IPS-15b (cell line): ENCODE measurements around the gene TREM1.

Experiments used
- H3K27me3 ChIP-seq: one replicate; pipeline ENCODE4 v1.6.1; 2013; ENCODE audit warnings: low read length; ENCODE audit not compliant: control insufficient read depth, insufficient read depth
- H3K36me3 ChIP-seq: one replicate; pipeline ENCODE4 v1.6.1; 2013; ENCODE audit warnings: low read length; ENCODE audit not compliant: control insufficient read depth, insufficient read depth
- H3K4me1 ChIP-seq: one replicate; pipeline ENCODE4 v1.6.1; 2013; ENCODE audit warnings: mild to moderate bottlenecking, low read length; ENCODE audit not compliant: control insufficient read depth, insufficient read depth
- H3K4me3 ChIP-seq: one replicate; pipeline ENCODE4 v1.5.1; 2013; ENCODE audit warnings: low read depth, low read length
- H3K9ac ChIP-seq: one replicate; pipeline ENCODE4 v1.6.1; 2013; ENCODE audit warnings: low read depth, mild to moderate bottlenecking, low read length
- H3K9me3 ChIP-seq: one replicate; pipeline ENCODE4 v1.6.1; 2013; ENCODE audit warnings: mild to moderate bottlenecking, low read length; ENCODE audit not compliant: control insufficient read depth, insufficient read depth

Gene TREM1

DNA sequence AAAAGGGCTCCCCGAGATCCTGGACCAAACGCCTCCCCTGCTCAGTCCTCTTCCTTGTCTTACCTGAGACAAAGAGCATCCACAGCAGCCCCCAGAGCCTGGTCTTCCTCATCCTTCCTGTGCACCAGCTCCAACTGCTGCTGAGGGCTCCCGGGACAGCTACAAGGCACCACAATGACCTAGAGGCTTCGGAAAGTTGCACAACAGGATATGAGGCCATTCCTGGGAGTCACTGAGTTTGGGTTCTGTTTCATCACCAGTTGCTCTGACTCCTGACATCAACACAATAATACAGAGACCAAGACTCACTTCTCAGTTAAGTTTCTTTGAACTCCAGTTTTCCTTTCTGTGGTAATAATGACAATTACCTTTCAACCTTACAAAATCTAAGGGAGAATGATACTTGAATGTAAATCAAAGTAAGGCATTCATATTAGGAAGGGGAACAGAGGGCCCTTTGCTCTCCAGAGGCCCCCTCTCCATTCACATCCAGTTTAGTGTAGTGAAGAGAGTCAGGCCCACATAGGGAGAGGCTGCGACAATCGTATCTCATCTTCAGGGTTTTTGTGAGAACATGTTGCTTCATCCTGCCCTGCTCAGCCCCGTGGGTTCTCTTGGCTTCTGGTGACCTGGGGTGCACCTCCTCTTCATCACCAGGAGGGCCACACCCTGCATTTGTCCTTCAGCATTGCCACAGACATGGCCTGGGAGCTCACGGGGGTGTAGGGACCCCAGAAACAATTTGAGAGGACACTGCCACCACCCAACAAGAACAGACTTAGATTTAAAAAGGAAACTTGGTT, at the start of gene TREM1:
TREM1 (minus strand) TSS at position 139 of the 803 bp plus-strand sequence; CDS start at position 112, 27 bp downstream.
- no peak within 1 kb of the TSS for H3K9ac ChIP-seq
- H3K27me3 ChIP-seq: peaks cover 40% of the 10 kb centered on the region
- no peaks in the 10 kb centered on the region for H3K9me3 ChIP-seq
- H3K4me1 ChIP-seq: peaks cover 5% of the 10 kb centered on the region
- H3K36me3 ChIP-seq: no peaks in the 10 kb centered on the region
- H3K4me3 ChIP-seq: no peak within 1 kb of the TSS

DNA sequence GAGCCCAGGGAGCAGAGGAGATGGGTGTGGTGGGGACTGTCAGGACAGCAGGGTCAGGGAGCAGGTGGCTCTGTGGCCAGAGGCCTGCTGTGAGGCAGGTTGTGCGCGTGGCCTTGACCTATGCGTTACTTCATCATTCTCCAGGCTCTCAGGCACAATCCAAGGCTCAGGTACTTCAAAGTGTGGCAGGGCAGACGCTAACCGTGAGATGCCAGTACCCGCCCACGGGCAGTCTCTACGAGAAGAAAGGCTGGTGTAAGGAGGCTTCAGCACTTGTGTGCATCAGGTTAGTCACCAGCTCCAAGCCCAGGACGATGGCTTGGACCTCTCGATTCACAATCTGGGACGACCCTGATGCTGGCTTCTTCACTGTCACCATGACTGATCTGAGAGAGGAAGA, 49.5 kb upstream of the TREM1 start:
- Histone ChIP-seq H3K4me3 (no peak overlapping the region), H3K9ac (no peak overlapping the region), H3K27me3 (no peaks in the 10 kb centered on the region), H3K4me1 (no peaks in the 10 kb centered on the region), H3K36me3 (no peaks in the 10 kb centered on the region), H3K9me3 (no peaks in the 10 kb centered on the region)

DNA sequence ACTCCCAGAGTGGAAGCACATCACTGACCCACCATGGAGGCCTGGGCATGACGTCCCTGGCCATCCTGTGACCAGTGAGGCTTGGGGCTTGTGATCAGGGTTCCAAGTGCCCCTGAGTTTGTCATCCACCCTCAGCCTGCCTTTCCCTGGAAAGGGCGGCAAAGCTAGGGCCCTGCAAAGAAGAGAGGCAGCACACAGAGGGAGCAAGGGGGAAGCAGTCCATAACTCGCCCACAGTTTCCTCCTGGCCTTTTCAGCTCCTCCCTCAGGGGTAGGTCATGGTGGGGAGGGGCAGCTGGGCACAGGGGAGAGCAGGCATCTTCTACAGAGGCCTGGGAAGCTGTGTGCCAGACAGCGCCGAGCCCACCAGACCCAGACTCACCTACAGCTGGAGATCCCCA, 48.8 kb upstream of the TREM1 start, which contains the start of gene NCR2:
NCR2 (plus strand) TSS at position 313 of the 400 bp plus-strand sequence. CDS start 269 bp downstream, outside the sequence.
- no peaks in the 10 kb centered on the region for H3K4me1 ChIP-seq
- H3K4me3 ChIP-seq: no peak within 1 kb of the TSS
- H3K27me3 ChIP-seq: no peaks in the 10 kb centered on the region
- H3K9me3 ChIP-seq: no peaks in the 10 kb centered on the region
- no peaks in the 10 kb centered on the region for H3K36me3 ChIP-seq
- H3K9ac ChIP-seq: no peak within 1 kb of the TSS

DNA sequence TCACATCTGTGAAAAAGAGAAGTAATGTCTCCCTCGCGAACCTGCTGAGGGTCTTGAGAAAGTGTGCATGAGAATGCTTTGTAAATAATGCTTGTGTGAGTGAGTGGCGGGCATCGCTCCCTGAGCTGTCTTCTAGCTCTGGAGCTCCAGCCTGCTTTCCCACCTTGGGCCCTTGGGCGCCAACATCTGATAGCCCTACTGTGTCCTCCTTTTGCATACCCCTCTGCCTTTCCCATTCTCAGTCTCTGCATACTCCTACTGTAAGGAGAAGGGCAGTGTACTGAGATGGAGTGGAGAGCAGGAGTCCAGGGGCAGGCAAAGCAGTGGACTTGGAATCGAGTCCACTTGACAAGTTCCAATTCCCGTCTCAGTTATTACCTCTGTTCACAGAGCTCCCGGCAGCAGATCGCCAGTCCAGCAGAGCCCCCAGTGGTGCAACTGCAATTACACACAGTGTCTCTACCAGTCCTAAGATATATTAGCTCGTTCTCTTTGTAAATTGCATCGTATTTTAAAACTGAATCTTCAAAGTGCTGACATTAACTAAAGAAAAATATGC, 48.1 kb upstream of the TREM1 start:
- H3K9me3 ChIP-seq: no peaks in the 10 kb centered on the region
- no peaks in the 10 kb centered on the region for H3K36me3 ChIP-seq
- H3K27me3 ChIP-seq: no peaks in the 10 kb centered on the region
- no peak overlapping the region for H3K4me3 ChIP-seq
- H3K9ac ChIP-seq: no peak overlapping the region
- no peaks in the 10 kb centered on the region for H3K4me1 ChIP-seq

DNA sequence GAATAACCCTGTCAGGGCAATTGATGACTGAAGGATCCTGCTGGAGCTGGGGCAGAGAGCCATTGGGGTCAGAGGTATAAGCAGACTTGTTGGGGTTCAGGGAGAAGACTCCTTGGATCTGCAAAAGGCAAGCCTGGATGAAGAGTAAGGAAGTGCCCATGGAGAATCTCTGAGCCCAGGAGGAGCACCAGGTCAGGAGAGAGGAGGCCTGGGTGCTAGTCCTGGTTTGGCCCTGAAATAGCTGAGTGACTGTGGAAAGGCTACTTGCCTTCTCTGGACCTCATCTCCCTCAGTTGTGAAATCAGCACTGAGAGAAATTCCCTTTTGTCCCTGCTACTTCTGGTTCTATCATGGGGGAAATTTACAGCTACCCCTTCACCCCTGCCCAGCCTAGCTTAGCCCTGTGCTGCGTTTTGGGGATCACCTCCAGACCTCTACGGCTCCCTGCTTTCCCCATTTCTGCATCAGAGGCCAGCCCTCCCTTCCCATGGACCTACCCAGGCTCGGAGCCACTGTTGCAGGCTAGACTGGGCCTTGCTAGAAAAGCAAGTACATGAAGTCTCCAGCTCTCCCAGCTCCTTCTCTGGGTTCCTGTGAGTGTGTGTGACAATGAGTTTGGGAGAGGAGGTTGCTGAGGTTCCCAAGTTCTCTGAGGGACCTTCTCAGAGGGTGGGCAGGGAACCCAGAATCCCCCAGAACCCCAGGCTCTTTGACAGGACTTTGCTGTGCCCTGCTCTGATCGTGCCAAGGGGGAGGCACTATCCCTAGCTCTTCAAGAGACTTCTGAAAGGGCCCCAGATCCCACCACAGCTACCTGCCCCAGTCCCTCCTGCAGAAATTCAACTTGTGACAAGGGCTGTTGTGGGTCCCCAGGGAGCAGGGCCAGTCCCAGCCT, 46.6 kb upstream of the TREM1 start:
- no peaks in the 10 kb centered on the region for H3K27me3 ChIP-seq
- no peak overlapping the region for H3K9ac ChIP-seq
- no peaks in the 10 kb centered on the region for H3K9me3 ChIP-seq
- no peak overlapping the region for H3K4me3 ChIP-seq
- H3K4me1 ChIP-seq: no peaks in the 10 kb centered on the region
- H3K36me3 ChIP-seq: no peaks in the 10 kb centered on the region

DNA sequence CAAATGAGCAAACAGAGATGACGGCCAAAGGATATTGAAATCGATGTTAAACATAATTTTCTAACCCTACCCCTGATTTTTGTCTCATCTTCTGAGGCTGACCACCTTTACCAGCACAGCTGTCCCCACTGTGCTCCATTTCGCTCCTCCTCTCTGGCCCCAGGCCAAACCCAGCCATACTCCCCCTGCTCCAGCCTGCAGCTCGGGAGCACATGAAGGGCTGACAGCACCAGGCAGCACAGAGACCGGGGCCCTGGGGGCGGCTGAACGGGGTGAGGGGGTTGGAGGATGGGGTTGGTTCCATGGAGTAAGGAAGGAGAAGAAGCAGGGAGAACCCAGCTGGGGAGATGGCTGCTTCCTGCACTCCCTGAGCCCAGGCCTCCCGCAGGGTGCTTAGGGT, 45.8 kb upstream of the TREM1 start:
- H3K4me1 ChIP-seq: no peaks in the 10 kb centered on the region
- H3K4me3 ChIP-seq: no peak overlapping the region
- H3K9me3 ChIP-seq: no peaks in the 10 kb centered on the region
- no peaks in the 10 kb centered on the region for H3K27me3 ChIP-seq
- no peak overlapping the region for H3K9ac ChIP-seq
- no peaks in the 10 kb centered on the region for H3K36me3 ChIP-seq

DNA sequence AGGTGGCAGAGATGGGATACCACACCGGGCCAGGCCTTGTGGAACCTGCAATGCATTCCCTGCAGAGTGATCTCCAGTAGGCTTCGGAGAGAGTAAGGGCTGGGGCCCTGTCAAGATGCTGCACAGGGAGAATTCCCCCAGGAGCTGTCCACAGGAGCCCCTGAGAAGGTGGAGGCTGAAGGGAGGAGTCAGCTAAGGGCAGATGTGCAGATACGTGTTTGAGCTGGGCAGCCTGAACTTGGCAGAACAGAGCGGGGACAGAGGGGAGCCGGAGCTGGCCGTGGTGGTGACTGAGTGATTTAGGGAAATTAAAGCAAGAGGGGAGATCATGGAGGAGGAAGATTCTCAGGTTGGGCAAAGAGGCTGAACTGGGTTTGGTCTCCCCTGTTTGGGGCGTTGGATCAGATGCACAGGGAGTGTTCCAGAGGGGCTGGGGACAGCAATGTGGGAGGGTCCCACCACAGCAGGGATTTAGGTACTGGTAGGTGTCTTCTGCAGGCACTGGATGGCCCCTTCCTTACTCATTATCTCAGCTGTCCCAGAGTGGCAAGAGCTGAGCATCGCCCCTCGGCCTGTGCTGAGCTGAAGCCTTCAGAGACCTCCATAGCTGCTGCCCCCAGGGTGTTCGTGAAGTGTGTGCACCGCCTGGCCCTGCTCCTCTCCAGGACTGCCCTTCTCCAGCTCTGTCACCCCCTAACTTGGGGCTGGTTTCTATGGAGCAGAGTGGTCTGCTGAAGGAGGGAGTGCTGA, 45.1 kb upstream of the TREM1 start:
- no peak overlapping the region for H3K9ac ChIP-seq

DNA sequence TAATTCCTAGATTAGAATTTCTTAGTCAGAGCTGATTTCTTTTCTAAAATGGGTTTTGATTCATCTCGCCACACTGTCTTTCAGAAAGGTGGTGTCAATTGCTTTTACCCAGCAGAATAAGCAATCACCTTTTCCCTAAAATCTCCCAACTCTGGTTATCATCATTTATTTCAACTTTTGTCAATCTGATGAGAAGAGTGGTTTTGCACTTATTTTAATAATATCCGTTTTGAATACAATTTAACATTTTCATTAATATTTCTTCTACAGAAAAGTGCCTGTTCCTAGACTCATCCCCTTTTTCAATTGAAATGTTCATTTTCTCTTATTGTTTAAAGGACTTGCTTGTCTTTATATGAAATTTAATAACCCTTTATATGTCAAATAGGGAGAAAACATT, 40.7 kb upstream of the TREM1 start:
- Histone ChIP-seq H3K36me3 (no peaks in the 10 kb centered on the region), H3K27me3 (no peaks in the 10 kb centered on the region)

More for the DNA sequence above, 45.1 kb upstream of the TREM1 start:
- Histone ChIP-seq H3K9me3 (no peaks in the 10 kb centered on the region), H3K4me3 (no peak overlapping the region), H3K27me3 (no peaks in the 10 kb centered on the region), H3K36me3 (no peaks in the 10 kb centered on the region), H3K4me1 (no peaks in the 10 kb centered on the region)

DNA sequence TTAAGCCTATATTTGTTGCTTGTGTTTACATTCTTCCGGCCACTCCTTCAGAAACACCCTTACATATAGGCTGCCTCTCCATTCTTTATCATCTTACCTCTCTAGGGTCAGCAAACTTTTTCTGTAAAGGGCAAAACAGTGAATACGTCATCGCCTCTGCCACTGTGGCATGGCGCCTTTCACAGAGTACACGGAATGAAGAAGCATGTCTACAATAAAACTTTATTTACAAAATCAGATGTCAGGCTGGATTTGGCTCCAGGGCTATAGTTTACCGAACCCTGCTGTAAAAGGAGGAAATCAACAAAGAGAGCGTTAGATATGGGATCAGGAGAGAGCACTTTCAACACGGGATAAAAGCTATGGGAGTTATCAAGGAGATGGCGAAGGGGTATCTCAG, 39.6 kb upstream of the TREM1 start:
- Histone ChIP-seq H3K9ac (no peak overlapping the region), H3K4me1 (no peaks in the 10 kb centered on the region), H3K27me3 (no peaks in the 10 kb centered on the region), H3K36me3 (no peaks in the 10 kb centered on the region), H3K4me3 (no peak overlapping the region), H3K9me3 (no peaks in the 10 kb centered on the region)

More for the DNA sequence above, 40.7 kb upstream of the TREM1 start:
- Histone ChIP-seq H3K4me1 (no peaks in the 10 kb centered on the region), H3K4me3 (no peak overlapping the region), H3K9ac (no peak overlapping the region), H3K9me3 (no peaks in the 10 kb centered on the region)

DNA sequence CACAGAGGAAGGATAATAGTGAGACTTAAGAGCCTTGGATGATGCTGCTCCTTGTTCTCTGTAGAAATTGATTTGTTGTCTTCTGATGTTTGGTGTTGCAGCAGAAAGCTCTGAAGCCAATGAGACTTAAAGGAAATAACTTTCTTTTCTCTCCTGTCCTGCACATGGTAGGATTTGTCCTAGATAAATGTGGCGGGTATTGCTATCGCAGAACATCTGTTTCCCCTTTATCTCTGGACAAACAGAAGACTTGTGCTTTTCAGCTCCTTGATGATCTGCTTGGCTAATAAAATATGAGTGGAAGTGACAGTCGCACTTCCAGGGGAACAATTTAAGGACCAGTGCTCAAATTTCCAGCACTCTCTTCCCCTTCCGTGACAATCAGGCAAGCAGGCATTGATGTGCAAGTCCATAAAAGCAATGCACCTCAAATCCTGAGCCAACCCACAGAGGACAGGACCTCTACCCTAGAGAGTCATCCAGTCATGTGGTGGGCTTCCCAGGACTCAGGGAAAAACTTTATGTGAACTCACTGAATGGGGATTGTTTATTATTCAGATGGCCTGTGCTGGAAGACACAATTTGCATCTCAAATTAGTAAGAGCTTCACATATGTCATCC, 39.1 kb upstream of the TREM1 start:
- Histone ChIP-seq H3K4me1 (no peaks in the 10 kb centered on the region), H3K9me3 (no peaks in the 10 kb centered on the region), H3K9ac (no peak overlapping the region), H3K4me3 (no peak overlapping the region), H3K36me3 (no peaks in the 10 kb centered on the region), H3K27me3 (no peaks in the 10 kb centered on the region)

DNA sequence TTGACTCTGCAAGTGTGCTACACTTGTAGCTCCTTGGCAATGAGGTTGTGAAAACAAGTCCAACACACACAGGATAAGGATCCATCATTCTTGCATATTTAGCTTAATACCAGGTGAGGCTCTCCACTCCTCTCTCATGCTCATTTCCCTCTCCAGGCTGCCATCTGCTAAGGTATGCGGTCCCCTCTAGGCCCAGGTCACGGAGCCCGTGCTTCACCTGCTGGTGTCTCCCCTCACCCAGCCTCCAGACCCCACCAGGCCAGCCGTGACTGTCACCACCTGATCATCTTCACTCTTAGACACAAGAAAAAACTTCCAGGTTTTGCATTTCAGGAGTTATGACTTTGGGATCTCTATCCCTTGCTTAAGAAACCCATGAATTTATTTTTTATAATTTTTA, 34.7 kb upstream of the TREM1 start:
- Histone ChIP-seq H3K4me3 (no peak overlapping the region), H3K9me3 (no peaks in the 10 kb centered on the region), H3K27me3 (peaks cover 17% of the 10 kb centered on the region), H3K4me1 (peaks cover 9% of the 10 kb centered on the region), H3K9ac (no peak overlapping the region), H3K36me3 (no peaks in the 10 kb centered on the region)
